HCT116 (cell line): ENCODE data around the gene SMYD3.

Source experiments
- CEBPB ChIP-seq: IDR thresholded peaks from 2 replicates; pipeline ENCODE4 v1.6.1; 2012; ENCODE audit warnings: low read depth
- POLR2A ChIP-seq: IDR thresholded peaks from 2 replicates; pipeline ENCODE4 v1.7.0; 2011; ENCODE audit warnings: borderline replicate concordance; ENCODE audit not compliant: insufficient read depth, insufficient read length; ENCODE audit errors: extremely low read depth
- RAD21 ChIP-seq: IDR thresholded peaks from 2 replicates; pipeline ENCODE4 v1.6.1; 2012; ENCODE audit warnings: low read depth, mild to moderate bottlenecking
- REST ChIP-seq: IDR thresholded peaks from 2 replicates; pipeline ENCODE4 v1.6.1; 2012; ENCODE audit warnings: low read depth
- SIN3A ChIP-seq: IDR thresholded peaks from 2 replicates; pipeline ENCODE4 v1.6.1; 2012; ENCODE audit warnings: low read depth
- TCF7L2 ChIP-seq: IDR thresholded peaks from 2 replicates; pipeline ENCODE4 v1.7.0; 2011; ENCODE audit warnings: borderline replicate concordance, inconsistent platforms; ENCODE audit not compliant: insufficient read depth, insufficient read length; ENCODE audit errors: extremely low read depth
- ZFX ChIP-seq: fragments of 450-650 bp; IDR thresholded peaks from 2 replicates; pipeline ENCODE4 v1.6.1; 2017
- TF ChIP-seq, protein P1 (sequence below), 3 experiments: fragments of 200-600 bp in 1 of 3; sonication (generic) in 1 of 3; IDR thresholded peaks in 2 of 3; conservative IDR thresholded peaks in 1 of 3; 2 replicates each; pipeline ENCODE4 v1.5.1; 2012 to 2017; ENCODE audit warnings: low read depth in 2 of 3, low read length in 2 of 3, antibody characterized with exemption in 1 of 3, borderline replicate concordance in 1 of 3, control low read depth in 1 of 3, mild to moderate bottlenecking in 1 of 3, mixed read lengths in 1 of 3, mixed run types in 1 of 3, moderate library complexity in 1 of 3; ENCODE audit not compliant: insufficient read depth in 1 of 3

- TF ChIP-seq, protein P1, sequence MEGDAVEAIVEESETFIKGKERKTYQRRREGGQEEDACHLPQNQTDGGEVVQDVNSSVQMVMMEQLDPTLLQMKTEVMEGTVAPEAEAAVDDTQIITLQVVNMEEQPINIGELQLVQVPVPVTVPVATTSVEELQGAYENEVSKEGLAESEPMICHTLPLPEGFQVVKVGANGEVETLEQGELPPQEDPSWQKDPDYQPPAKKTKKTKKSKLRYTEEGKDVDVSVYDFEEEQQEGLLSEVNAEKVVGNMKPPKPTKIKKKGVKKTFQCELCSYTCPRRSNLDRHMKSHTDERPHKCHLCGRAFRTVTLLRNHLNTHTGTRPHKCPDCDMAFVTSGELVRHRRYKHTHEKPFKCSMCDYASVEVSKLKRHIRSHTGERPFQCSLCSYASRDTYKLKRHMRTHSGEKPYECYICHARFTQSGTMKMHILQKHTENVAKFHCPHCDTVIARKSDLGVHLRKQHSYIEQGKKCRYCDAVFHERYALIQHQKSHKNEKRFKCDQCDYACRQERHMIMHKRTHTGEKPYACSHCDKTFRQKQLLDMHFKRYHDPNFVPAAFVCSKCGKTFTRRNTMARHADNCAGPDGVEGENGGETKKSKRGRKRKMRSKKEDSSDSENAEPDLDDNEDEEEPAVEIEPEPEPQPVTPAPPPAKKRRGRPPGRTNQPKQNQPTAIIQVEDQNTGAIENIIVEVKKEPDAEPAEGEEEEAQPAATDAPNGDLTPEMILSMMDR (IDR thresholded peaks at IDR 0.05 in 2 of 3, conservative IDR thresholded peaks at IDR 0.05 in 1 of 3; ENCODE audit: borderline replicate concordance in 1 of 3, insufficient read depth in 1 of 3, low read depth in 2 of 3, low read length in 2 of 3) = no peak
- TF ChIP-seq ZFX (no peak), POLR2A (no peak), SIN3A (no peak), TCF7L2 (no peak), RAD21 (no peak), CEBPB (no peak), REST (no peak)
Observed at GRCh38 chr1:246037832-246038231, 469.2 kb downstream of the SMYD3 start.
